Measurements from ENCODE around the gene LGMN. TPM values are rescaled to one million over a fixed set of nuclear protein-coding genes. Genes with fewer than 3 reads are reported as not detected.

LGMN gene
- polyA plus RNA-seq, 1 of the 3 experiments (the other 2 are of a cell fraction): 76.3 TPM

DNA sequence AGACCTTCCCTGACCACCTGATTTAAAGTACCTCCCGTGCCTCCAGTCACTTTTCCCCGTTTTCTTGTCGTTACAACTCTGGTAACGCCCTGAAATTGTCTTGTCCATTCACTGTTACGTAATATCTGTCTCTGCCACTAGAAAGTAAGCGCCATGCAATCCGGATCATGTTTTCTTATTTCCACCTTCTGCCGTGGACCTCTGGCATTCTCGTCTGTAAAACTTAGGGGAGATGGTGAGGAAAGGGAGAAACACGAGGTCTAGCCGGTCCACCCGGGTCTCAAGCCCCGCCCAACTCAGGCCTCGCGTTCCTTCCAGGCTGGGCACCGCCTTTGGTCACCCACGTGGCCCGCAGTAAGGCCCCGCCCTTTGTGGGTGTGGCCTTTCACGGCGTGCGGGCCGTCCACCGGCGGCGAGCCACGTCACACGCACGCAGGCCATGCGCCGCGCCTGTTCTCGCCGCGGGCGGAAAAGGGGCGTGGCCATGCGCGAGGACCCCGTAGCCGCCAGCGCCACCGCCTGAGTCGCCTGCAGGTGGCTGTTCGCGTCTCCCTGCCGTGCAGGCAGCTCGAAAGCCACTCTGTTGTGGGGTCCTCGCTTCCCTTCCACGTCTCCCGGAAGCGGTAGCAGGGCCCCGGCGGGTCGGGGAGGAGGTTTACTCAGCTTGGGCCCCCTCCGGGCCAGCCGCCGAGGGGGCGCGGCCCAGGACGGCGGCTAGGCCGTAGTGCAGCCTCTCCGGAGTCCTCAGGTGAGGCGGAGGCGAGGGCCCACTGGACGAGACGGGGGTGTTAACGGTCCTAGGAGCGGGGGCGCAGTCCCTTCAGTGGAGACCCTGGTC, 45.5 kb upstream of the LGMN start, which contains the start of gene GOLGA5:
GOLGA5 (plus strand) TSS at position 597 of the 838 bp plus-strand sequence. CDS start 3,133 bp downstream, outside the sequence.
- Histone ChIP-seq H3K4me1 (ENCODE audit: control insufficient read depth in 1 of 2, insufficient read depth in 2 of 2, low read depth in 1 of 2, low read length in 1 of 2) (peaks cover 0 to 8% of the 10 kb centered on the region in 2 experiments; a peak in 2 of 4 replicates), H3K79me2 (ENCODE audit: insufficient read depth) (peaks cover 45% of the 10 kb centered on the region), H3K9me3 (peaks cover 17% of the 10 kb centered on the region; the same call in 1 of the 2 replicates), H3K9me2 (no peaks in the 10 kb centered on the region), H3K4me3 (ENCODE audit: low read depth in 2 of 2, low read length in 1 of 2) (peak within 1 kb of the TSS; percentile 83 to 99), H3K36me3 (replicated peaks in 1 of 2; ENCODE audit: control insufficient read depth in 1 of 2, insufficient read depth in 2 of 2, low read length in 1 of 2) (peaks cover 14% of the 10 kb centered on the region in 2 experiments), H3K27me3 (ENCODE audit: insufficient read depth) (no peaks in the 10 kb centered on the region), H3K4me2 (peak within 1 kb of the TSS; percentile 76), H3F3A (replicated peaks; ENCODE audit: insufficient read depth) (peaks cover 10% of the 10 kb centered on the region), H3K9ac (peak within 1 kb of the TSS; percentile 91), H2AFZ (ENCODE audit: low read depth) (peak within 1 kb of the TSS; percentile 98), H3K27ac (ENCODE audit: low read depth in 2 of 2, low read length in 1 of 2) (peak within 1 kb of the TSS; percentile 82 to 87), H4K20me1 (ENCODE audit: insufficient read depth) (no peaks in the 10 kb centered on the region)
- POLR2A ChIA-PET: interaction anchor here (1.0 to 1.7 kb wide), 3 partner anchors 45 to 129 kb away, joined by 3 to 7 read pairs (median 4); partner anchors contain the start of genes CHGA and LGMN
- 6% methylated on average over 19 of the region's 71 CpGs for WGBS (ENCODE audit: low lambda C conversion rate)
- DNase-seq: peak; percentile 95
- CTCF ChIA-PET: interaction anchor here (0.5 to 13.4 kb wide), 3 partner anchors 10 to 106 kb away, joined by 3 to 186 read pairs (median 12); no protein-coding TSS in a partner anchor
- TF ChIP-seq, protein P1, sequence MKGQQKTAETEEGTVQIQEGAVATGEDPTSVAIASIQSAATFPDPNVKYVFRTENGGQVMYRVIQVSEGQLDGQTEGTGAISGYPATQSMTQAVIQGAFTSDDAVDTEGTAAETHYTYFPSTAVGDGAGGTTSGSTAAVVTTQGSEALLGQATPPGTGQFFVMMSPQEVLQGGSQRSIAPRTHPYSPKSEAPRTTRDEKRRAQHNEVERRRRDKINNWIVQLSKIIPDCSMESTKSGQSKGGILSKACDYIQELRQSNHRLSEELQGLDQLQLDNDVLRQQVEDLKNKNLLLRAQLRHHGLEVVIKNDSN (IDR thresholded peaks at IDR 0.05; ENCODE audit: borderline replicate concordance, low read depth): peak; percentile 91
- TF ChIP-seq TAF1 (IDR thresholded peaks at IDR 0.05; ENCODE audit: borderline replicate concordance, low read depth, low read length) (peak; percentile 71), RFX5 (IDR thresholded peaks at IDR 0.05; ENCODE audit: low read length) (peak; percentile 56; the same call in 1 of the 2 replicates), TEAD4 (IDR thresholded peaks at IDR 0.05; ENCODE audit: borderline replicate concordance, insufficient read depth) (no peak), FOXM1 (IDR thresholded peaks at IDR 0.05; ENCODE audit: low read depth) (no peak), CHD2 (IDR thresholded peaks at IDR 0.05; ENCODE audit: low read length, partially characterized antibody) (peak; percentile 77), ELF1 (IDR thresholded peaks at IDR 0.05) (peak; percentile 95), GATA2 (CRISPR knock-in tag; IDR thresholded peaks at IDR 0.05) (no peak), YY1 (IDR thresholded peaks at IDR 0.05; ENCODE audit: low read depth) (0 out of 2 replicates have a peak, but pooled peaks have one; percentile 34), RCOR1 (IDR thresholded peaks at IDR 0.05; ENCODE audit: low read length) (no peak), EZH2phosphoT487 (IDR thresholded peaks at IDR 0.05; ENCODE audit: borderline replicate concordance, low read depth) (no peak), FOSL2 (IDR thresholded peaks at IDR 0.05; ENCODE audit: borderline replicate concordance, low read depth) (no peak), POLR2AphosphoS5 (IDR thresholded peaks at IDR 0.05; ENCODE audit: low read depth, low read length) (peak; percentile 76), RXRA (IDR thresholded peaks at IDR 0.05; ENCODE audit: borderline replicate concordance, low read depth) (no peak), MEF2A (IDR thresholded peaks at IDR 0.05; ENCODE audit: borderline replicate concordance, low read depth) (no peak), GABPA (IDR thresholded peaks at IDR 0.05; ENCODE audit: low read depth) (peak; percentile 76)
- TF ChIP-seq, protein P2, sequence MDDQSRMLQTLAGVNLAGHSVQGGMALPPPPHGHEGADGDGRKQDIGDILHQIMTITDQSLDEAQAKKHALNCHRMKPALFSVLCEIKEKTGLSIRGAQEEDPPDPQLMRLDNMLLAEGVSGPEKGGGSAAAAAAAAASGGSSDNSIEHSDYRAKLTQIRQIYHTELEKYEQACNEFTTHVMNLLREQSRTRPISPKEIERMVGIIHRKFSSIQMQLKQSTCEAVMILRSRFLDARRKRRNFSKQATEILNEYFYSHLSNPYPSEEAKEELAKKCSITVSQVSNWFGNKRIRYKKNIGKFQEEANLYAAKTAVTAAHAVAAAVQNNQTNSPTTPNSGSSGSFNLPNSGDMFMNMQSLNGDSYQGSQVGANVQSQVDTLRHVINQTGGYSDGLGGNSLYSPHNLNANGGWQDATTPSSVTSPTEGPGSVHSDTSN (IDR thresholded peaks at IDR 0.05): no peak
- TF ChIP-seq, protein P3, sequence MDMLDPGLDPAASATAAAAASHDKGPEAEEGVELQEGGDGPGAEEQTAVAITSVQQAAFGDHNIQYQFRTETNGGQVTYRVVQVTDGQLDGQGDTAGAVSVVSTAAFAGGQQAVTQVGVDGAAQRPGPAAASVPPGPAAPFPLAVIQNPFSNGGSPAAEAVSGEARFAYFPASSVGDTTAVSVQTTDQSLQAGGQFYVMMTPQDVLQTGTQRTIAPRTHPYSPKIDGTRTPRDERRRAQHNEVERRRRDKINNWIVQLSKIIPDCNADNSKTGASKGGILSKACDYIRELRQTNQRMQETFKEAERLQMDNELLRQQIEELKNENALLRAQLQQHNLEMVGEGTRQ (IDR thresholded peaks at IDR 0.05; ENCODE audit: borderline replicate concordance, low read depth, low read length): peak; percentile 65; the same call in 1 of the 2 replicates
- TF ChIP-seq, protein P4, sequence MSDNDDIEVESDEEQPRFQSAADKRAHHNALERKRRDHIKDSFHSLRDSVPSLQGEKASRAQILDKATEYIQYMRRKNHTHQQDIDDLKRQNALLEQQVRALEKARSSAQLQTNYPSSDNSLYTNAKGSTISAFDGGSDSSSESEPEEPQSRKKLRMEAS (IDR thresholded peaks at IDR 0.05; ENCODE audit: low read depth): peak; percentile 100
- TF ChIP-seq, protein P5, sequence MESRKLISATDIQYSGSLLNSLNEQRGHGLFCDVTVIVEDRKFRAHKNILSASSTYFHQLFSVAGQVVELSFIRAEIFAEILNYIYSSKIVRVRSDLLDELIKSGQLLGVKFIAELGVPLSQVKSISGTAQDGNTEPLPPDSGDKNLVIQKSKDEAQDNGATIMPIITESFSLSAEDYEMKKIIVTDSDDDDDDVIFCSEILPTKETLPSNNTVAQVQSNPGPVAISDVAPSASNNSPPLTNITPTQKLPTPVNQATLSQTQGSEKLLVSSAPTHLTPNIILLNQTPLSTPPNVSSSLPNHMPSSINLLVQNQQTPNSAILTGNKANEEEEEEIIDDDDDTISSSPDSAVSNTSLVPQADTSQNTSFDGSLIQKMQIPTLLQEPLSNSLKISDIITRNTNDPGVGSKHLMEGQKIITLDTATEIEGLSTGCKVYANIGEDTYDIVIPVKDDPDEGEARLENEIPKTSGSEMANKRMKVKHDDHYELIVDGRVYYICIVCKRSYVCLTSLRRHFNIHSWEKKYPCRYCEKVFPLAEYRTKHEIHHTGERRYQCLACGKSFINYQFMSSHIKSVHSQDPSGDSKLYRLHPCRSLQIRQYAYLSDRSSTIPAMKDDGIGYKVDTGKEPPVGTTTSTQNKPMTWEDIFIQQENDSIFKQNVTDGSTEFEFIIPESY (IDR thresholded peaks at IDR 0.05; ENCODE audit: borderline replicate concordance, low read depth): peak; percentile 75; the same call in 1 of the 2 replicates
- TF ChIP-seq, protein P6, sequence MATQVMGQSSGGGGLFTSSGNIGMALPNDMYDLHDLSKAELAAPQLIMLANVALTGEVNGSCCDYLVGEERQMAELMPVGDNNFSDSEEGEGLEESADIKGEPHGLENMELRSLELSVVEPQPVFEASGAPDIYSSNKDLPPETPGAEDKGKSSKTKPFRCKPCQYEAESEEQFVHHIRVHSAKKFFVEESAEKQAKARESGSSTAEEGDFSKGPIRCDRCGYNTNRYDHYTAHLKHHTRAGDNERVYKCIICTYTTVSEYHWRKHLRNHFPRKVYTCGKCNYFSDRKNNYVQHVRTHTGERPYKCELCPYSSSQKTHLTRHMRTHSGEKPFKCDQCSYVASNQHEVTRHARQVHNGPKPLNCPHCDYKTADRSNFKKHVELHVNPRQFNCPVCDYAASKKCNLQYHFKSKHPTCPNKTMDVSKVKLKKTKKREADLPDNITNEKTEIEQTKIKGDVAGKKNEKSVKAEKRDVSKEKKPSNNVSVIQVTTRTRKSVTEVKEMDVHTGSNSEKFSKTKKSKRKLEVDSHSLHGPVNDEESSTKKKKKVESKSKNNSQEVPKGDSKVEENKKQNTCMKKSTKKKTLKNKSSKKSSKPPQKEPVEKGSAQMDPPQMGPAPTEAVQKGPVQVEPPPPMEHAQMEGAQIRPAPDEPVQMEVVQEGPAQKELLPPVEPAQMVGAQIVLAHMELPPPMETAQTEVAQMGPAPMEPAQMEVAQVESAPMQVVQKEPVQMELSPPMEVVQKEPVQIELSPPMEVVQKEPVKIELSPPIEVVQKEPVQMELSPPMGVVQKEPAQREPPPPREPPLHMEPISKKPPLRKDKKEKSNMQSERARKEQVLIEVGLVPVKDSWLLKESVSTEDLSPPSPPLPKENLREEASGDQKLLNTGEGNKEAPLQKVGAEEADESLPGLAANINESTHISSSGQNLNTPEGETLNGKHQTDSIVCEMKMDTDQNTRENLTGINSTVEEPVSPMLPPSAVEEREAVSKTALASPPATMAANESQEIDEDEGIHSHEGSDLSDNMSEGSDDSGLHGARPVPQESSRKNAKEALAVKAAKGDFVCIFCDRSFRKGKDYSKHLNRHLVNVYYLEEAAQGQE (IDR thresholded peaks at IDR 0.05; ENCODE audit: low read depth, low read length): peak; percentile 53; the same call in 1 of the 2 replicates
